Spinal cord (tissue), 10 donors: ENCODE measurements around the gene FOXP1. TPM values are rescaled to one million over a fixed set of nuclear protein-coding genes. Genes with fewer than 3 reads are reported as not detected.

Experiments used
- DNase-seq, 6 donors: peaks; one replicate each; pipeline versions ENCODE4 v3.0.0 to v3.0.0-alpha.2; 2013 to 2015; ENCODE audit warnings: low spot score in 6 of 6, low read depth in 4 of 6
- H3K27ac ChIP-seq: one replicate; pipeline ENCODE4 v1.5.1; 2013; ENCODE audit warnings: low read depth, low read length, control low read depth
- H3K27me3 ChIP-seq: one replicate; pipeline ENCODE4 v1.6.1; 2013; ENCODE audit warnings: low read length; ENCODE audit not compliant: control insufficient read depth, insufficient read depth
- H3K36me3 ChIP-seq: one replicate; pipeline ENCODE4 v1.6.1; 2013; ENCODE audit warnings: low read length; ENCODE audit not compliant: control insufficient read depth, insufficient read depth
- H3K4me1 ChIP-seq: one replicate; pipeline ENCODE4 v1.6.1; 2013; ENCODE audit warnings: low read length; ENCODE audit not compliant: control insufficient read depth, insufficient read depth
- H3K4me3 ChIP-seq: one replicate; pipeline ENCODE4 v1.5.1; 2013; ENCODE audit warnings: low read depth, low read length, control low read depth
- H3K9me3 ChIP-seq: one replicate; pipeline ENCODE4 v1.6.1; 2013; ENCODE audit warnings: low read length; ENCODE audit not compliant: control insufficient read depth, insufficient read depth
- WGBS: methylation state at CpG from one replicate; pipeline ENCODE4 v1.1.5; 2013; ENCODE audit warnings: missing lambda C conversion rate; ENCODE audit not compliant: insufficient coverage; 5-methylcytosine and 5-hydroxymethylcytosine counted together
- polyA plus RNA-seq, 2 donors: library from polyadenylated mRNA; unstranded; fragments of 120-200 nt; gene quantifications; one replicate each; pipeline ENCODE4 v1.2.1, GENCODE V29; 2013; ENCODE audit not compliant: insufficient read length in 2 of 2
- total RNA-seq, 2 donors: library from RNA; depleted of rRNA in 1 of 2; stranded (reverse); fragments of 120-200 nt in 1 of 2; fragments of >200 nt in 1 of 2; gene quantifications; one replicate each; pipeline versions ENCODE4 v1.2.3 to v1.2.4, GENCODE V29; 2013 to 2014
- donor health status: healthy.

Gene FOXP1
- total and polyA plus RNA-seq, 4 donors, result 27.4 to 118 (median 66.1) TPM

DNA sequence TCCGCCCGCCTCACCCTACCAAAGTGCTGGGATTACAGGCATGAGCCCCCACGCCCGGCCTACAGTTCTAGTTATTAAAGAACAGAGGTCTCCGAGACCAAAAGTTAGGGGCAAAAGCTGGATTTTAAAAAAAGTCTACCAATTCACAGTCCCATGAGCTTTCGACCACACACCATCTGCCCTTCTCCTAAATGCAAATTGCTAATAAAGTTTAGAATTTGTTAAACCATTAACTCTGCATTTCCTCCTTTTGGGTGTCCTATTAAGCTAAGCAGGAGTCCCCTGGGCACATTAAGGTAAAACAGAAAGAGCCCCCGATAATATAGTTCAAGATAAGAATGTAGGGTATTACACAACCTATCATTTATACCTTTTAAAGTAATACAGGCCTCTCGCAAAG, 322.7 kb downstream of the FOXP1 start:
- no peaks in the 10 kb centered on the region for H3K27me3 ChIP-seq
- H3K4me1 ChIP-seq, result no peaks in the 10 kb centered on the region
- DNase-seq, result no peak
- H3K27ac ChIP-seq, result no peak overlapping the region
- no peak overlapping the region for H3K4me3 ChIP-seq
- 97% methylated on average over 5 of the region's 8 CpGs for WGBS
- H3K9me3 ChIP-seq, result no peaks in the 10 kb centered on the region
- no peaks in the 10 kb centered on the region for H3K36me3 ChIP-seq

DNA sequence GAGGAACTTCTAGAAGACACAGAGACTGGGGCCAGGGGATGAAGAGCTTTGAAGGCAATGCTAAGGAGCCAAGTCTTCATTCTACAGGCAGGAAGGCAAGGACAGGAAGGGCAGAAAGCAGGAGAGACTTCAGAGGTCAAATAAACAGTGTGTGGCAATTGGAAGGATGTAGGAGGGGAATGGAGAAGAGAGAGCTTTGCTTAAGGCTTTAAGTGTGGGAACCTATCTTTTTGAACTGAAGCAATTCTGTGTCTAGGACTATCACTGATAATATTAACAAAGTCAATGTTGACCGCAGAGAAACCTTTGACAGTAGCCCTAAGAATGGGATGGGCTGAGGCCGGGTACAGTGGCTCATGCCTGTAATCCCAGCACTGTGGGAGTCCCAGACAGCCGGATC, 325.0 kb downstream of the FOXP1 start:
- Histone ChIP-seq H3K4me1 (no peaks in the 10 kb centered on the region), H3K36me3 (no peaks in the 10 kb centered on the region), H3K27me3 (no peaks in the 10 kb centered on the region), H3K4me3 (no peak overlapping the region), H3K9me3 (no peaks in the 10 kb centered on the region), H3K27ac (no peak overlapping the region)
- 93% methylated on average over 3 of the region's 3 CpGs for WGBS
- no peak for DNase-seq

DNA sequence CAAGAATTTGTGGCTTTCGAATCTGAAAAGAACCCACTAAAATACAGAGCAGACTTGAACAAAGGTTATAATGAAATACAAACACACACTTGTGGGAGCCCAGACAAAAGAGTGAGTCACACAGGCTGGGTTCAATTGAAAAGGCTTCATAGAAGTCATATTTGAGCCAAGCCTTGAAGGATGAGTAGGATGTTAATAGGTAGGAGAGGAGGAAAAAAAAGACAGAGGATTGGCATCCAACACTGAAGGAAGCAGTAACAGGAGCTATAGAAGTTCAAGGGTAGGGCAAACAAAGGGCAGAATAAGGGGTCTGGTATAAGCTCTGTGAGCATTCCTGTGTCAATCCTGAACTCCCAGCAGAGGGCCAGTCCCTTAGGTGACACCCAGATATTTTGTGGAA, 325.4 kb downstream of the FOXP1 start:
- DNase-seq, result no peak
- Histone ChIP-seq H3K4me3 (no peak overlapping the region), H3K27ac (no peak overlapping the region), H3K9me3 (no peaks in the 10 kb centered on the region), H3K36me3 (no peaks in the 10 kb centered on the region), H3K27me3 (no peaks in the 10 kb centered on the region), H3K4me1 (no peaks in the 10 kb centered on the region)
- WGBS, result no CpG with 5 or more reads among the region's 1 CpG

DNA sequence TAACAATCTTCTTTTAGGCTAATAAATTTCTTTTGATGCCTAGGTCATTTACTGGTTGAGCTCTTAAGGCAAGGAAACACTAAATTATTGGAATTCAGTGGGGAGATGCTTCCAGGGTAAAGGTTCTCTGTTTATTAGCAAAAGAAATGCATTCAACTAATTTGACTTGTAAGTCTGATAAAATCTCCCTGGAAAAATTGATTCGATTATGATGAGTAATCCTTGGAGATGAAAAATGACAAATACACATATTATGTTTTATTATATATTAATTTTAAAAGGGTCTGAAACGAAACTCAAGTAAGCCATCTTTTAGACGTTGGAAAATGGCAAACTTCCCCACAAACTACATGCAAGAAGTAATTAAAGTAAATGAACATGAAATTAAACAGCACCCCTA, 328.0 kb downstream of the FOXP1 start:
- H3K9me3 ChIP-seq, result no peaks in the 10 kb centered on the region
- WGBS, result no CpG with 5 or more reads among the region's 3 CpGs
- H3K36me3 ChIP-seq, result no peaks in the 10 kb centered on the region
- no peaks in the 10 kb centered on the region for H3K27me3 ChIP-seq
- no peak overlapping the region for H3K4me3 ChIP-seq
- no peak overlapping the region for H3K27ac ChIP-seq
- H3K4me1 ChIP-seq, result no peaks in the 10 kb centered on the region
- no peak for DNase-seq

DNA sequence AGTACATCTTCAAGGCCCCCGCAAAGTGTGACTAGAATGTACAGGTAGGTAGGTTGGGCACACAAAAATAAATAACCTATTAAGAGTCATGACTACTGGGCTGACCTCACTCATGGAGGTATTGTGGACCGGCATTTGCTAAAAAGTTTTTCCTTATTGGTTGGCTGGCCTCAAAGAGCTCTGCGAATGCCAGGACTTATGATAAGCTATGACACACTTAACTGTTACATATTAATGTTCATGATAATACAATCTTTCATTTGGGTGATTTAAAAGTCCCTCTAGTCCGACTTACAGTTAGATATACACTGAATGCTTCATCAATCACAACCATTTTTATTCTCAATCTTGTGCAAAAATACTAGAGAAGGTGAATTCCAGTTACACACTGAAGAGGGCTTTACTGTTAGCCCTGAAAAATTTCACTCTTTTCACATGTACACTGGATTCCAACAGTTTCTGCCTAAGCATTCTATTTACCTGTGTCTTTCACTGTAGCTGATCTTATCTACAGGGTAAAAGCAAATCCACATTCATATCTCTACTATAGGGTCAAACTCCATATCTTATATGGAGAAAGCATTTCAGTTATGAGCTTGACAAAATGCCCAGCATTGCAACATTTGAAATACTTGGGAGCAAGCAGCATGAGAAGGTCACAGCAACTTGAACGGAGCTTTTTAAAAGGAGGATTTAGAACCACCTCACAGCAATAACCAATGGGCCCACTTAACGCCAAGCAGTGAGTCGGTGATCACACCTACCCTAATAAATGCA, 329.1 kb downstream of the FOXP1 start:
- H3K9me3 ChIP-seq, result no peaks in the 10 kb centered on the region
- WGBS, result 74% methylated on average over 3 of the region's 7 CpGs

DNA sequence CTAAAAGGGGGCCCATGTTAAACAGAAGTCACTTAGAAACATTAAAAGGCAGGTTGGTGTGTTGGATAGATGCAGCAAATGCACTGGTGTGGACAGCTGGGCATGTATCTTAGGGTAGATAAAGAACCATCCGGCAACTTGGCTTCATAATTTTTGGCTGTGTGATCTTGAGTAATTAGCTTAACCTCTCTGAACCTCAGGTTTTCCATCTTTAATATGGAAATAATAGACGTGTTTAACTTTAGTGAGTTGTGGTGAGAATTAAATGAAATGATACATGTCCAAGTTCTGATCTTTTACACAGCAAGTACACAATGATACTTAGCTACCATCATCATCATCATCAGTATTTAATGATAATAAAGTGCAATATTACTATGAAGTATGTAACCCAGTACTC, 330.4 kb downstream of the FOXP1 start:
- Histone ChIP-seq H3K27ac (no peak overlapping the region), H3K36me3 (no peaks in the 10 kb centered on the region), H3K27me3 (no peaks in the 10 kb centered on the region), H3K4me3 (no peak overlapping the region), H3K4me1 (peaks cover 8% of the 10 kb centered on the region), H3K9me3 (no peaks in the 10 kb centered on the region)
- no peak for DNase-seq
- WGBS, result no CpG with 5 or more reads among the region's 2 CpGs

More for the DNA sequence above, 329.1 kb downstream of the FOXP1 start:
- no peak overlapping the region for H3K4me3 ChIP-seq
- H3K36me3 ChIP-seq, result no peaks in the 10 kb centered on the region
- H3K27me3 ChIP-seq, result no peaks in the 10 kb centered on the region
- DNase-seq, result no peak
- peaks cover 3% of the 10 kb centered on the region for H3K4me1 ChIP-seq
- H3K27ac ChIP-seq, result no peak overlapping the region

DNA sequence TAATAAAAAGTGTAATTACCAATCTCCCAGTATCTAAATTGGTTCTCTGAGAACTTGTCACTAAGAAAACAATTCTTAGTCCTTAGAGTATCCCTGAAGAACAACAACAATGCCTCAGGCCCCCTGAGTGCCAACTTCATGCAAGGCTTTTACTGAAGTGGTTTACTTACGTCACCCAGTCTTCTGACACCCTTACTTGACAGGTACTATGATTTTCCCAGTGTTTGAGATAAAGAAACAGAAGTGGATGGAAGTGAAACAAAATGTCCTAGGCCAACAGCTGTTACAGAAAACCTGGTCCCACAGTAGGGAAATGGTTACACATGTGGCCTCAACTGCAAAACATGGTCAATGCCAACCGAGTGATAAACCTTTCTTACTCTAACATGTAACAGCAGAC, 331.1 kb downstream of the FOXP1 start:
- no peak overlapping the region for H3K4me3 ChIP-seq
- no peak overlapping the region for H3K27ac ChIP-seq
- no peak for DNase-seq
- H3K36me3 ChIP-seq, result no peaks in the 10 kb centered on the region
- peaks cover 8% of the 10 kb centered on the region for H3K4me1 ChIP-seq
- WGBS, result 100% methylated on average over 1 of the region's 2 CpGs
- H3K27me3 ChIP-seq, result no peaks in the 10 kb centered on the region
- H3K9me3 ChIP-seq, result no peaks in the 10 kb centered on the region

DNA sequence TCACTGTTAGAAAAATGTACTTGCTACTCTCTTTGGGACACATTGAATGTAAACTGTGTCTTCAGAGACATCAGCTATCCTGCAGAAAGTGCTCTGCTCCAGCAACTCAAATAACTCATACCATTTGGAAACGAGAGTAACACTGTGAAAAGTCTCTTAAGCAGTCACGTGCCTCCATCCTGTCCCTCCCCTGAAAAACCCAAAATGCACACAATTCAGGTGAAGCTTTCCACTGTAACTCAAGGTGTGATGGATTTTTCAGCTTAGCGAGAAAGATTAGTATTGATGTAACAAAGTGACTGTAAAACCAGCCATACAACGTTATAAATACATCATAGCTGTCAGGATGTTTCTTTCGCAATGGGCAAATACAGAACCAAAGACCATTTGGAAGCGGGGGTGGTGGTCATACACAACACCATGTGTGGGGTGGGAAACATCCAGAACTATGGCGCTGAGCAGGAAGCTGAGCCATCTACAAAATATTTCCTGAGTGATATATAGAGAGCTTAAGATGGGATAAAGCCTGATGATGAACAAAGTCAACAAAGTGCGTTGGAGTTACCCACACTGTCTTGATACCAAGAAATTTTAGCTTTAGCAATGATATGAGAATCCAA, 332.3 kb downstream of the FOXP1 start:
- H3K4me3 ChIP-seq, result no peak overlapping the region
- H3K27me3 ChIP-seq, result no peaks in the 10 kb centered on the region
- H3K36me3 ChIP-seq, result no peaks in the 10 kb centered on the region
- peaks cover 12% of the 10 kb centered on the region for H3K4me1 ChIP-seq
- no peaks in the 10 kb centered on the region for H3K9me3 ChIP-seq
- H3K27ac ChIP-seq, result no peak overlapping the region
- no peak for DNase-seq
- WGBS, result 83% methylated on average over 1 of the region's 8 CpGs

DNA sequence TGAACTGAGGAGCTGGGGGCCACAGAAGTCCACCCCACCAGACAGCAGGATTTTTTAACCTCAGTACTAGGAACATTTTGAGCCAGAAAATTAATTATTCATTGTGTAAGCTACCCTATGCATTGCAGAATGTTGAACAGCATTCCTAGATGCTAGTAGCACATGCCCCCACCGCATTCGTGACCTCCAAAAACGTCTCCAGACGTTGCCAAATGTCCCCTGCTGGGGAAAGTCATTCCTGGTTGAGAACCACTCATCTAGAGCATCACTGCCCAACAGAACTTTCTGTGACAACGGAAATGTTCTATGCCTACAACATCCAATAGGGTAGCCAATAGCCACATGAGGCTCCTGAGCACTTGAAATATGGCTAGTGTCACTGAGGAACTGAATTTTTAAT, 333.5 kb downstream of the FOXP1 start:
- Histone ChIP-seq H3K9me3 (no peaks in the 10 kb centered on the region), H3K27me3 (no peaks in the 10 kb centered on the region), H3K4me3 (no peak overlapping the region), H3K4me1 (peaks cover 16% of the 10 kb centered on the region), H3K36me3 (no peaks in the 10 kb centered on the region), H3K27ac (no peak overlapping the region)
- DNase-seq, result no peak
- 76% methylated on average over 4 of the region's 5 CpGs for WGBS

DNA sequence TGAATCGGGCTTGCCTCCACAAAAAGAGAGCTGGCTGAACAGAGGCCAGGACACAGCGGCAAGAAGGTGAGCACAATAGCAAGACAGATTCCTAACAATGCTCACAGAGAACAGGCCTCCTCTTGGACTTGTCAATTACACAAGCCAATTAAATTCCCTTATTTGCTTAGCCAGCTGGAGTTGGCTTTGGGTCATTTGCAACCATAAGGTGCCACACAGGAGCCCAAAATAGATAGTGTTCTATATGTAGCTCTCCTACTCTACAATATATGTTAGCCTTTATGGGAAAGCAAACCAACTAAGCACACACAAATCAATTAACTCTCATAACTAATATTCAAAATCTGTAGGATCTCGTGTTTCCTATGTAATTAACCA, 335.6 kb downstream of the FOXP1 start:
- Histone ChIP-seq H3K27ac (no peak overlapping the region), H3K9me3 (no peaks in the 10 kb centered on the region), H3K4me1 (peaks cover 16% of the 10 kb centered on the region), H3K4me3 (no peak overlapping the region), H3K27me3 (no peaks in the 10 kb centered on the region), H3K36me3 (no peaks in the 10 kb centered on the region)
- DNase-seq, result no peak
- 72% methylated on average over 2 of the region's 3 CpGs for WGBS
